NCI-H187 treated with DMSO at 0.1 percent for 48 hours (cell line): ENCODE results near the gene NPC1L1.

Source experiments
- DNase-seq: peaks from one replicate; lab custom pipeline; 2025; lab: John Stamatoyannopoulos, UW

Gene NPC1L1

GRCh38 chr7:44537442-44537841 lies 3.7 kb downstream of the NPC1L1 start:
- DNase-seq, result no peak

DNA sequence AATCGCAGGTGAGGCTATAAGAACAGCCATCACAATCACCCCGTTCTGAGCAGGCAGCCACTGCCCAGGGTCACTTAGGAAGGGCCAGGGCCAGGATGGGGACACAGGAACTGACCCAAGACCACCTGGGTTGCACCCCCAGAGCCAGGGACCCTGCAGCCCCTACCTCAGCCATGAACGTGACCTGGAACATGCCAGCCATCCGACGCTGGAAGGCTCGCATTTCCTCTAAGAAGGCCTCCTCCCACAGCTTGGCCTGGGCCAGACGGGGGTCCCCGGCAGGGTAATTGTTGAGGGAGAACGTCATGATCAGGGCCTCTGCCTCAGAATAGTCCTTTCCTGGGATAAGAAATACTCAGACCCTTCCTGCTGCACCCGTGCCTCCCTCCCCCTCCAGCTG lies 5.0 kb downstream of the NPC1L1 start:
- no peak for DNase-seq

GRCh38 chr7:44535348-44536064 lies 5.6 kb downstream of the NPC1L1 start:
- DNase-seq, result no peak

GRCh38 chr7:44534501-44534900 lies 6.6 kb downstream of the NPC1L1 start:
- DNase-seq, result no peak

GRCh38 chr7:44534087-44534486 lies 7.0 kb downstream of the NPC1L1 start:
- DNase-seq, result no peak

DNA sequence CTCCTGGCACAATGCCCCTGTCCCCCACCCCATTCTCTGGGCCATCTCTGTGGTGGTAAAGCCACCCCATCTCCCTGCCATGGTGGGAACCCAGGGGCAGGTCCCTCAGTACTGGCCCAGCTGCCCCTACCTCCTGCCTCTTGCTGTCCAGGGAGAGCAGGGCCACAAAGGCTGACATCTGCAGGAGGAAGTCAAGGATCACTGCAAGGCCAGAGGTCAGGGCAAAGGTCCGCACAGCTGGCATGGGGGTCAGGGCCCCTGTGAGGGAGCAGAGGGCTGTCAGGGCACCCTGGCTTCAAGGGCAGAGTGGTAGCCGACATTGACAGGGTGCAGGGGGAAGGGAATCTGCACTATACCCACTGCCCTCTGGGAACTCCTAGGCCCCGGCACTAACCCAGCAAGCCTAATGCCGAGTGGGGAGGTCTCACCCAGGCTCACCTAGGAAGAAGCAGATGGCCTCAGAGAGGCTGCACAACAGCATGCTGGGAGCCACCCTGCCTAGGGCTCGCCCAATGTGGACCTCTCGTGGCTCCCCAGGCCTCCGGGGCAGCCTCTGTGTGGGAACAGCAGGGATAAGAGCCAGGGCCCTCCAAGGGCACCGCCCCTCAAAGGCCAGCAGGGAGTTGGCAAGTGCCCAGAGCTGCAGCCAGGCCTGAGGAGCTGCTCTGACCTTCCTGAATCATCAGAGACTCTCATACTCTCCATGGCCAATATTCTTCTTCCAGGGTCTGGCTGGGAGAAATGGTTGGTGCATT lies 7.7 kb downstream of the NPC1L1 start:
- no peak for DNase-seq

DNA sequence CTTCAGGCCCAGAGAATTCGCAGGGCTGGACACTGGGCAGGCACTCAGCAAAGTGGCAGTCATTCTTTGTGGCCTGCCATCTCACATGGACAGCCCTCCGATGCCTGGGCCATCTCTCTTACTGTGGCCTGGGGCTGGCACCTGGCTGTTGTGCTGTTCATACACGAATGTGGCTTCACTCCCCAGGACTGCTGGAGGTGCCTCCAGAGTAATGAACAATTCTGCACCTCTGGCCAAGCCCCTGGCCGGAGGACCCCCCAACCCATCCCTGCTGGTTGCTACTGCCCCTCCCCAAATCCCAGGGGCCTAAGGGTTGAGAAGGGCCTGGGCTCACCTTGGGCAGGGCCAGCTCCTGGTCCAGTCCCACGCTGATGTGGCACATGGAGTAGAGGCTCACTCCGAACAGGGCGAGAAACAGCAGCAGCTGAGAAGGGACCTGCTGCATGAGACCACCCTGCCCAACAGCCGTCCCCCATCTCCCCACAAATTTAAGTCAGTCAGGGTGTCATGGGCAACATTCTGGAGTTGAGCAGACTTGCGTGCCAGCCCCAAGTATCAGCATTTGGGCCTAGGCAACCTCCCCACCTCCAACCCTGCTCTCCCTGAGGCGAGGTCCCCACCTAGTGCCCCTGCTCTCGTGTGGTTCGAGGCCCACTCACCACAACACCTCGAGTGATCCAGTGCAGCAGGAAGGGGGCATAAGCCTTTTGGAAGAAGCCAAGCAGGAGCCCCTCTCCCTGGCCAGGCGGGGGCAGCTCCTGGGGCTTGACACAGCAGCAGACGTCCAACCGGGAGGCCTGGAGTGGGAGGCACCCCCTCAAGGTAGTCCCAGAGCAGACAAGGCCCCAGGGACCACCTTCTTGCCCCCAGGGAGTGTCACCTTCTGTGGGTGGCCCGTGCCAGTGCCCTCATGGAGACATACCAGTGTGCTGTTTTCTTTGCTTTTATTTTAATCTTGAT lies 9.4 kb downstream of the NPC1L1 start:
- DNase-seq, result no peak

- no peak for DNase-seq
Observed at GRCh38 chr7:44530990-44531389, 10.1 kb downstream of the NPC1L1 start.

DNA sequence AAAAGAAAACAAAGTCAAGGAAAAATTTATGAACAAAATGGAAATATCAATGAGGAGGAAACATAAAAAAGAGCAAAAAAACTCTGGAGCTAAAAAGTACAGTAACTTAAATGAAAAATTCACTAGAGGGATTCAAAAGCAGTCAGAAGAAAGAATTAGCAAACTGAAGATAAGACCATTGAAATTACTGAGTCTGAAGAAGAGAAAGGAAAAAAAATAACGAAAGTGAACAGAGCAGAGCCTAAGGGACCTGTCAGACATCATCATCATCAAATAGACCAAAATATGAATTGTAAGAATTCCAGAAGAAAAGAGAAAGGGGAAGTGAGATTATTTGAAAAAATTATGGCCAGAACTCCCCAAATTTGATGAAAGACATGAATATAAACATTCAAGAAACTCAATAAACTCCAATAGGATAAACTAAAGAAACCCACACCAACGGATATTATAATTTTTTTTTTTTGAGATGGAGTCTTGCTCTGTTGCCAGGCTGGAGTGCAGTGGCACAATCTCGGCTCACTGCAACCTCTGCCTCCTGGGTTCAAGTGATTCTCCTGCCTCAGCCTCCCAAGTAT lies 16.2 kb downstream of the NPC1L1 start:
- DNase-seq, result no peak

GRCh38 chr7:44522315-44522714 lies 18.8 kb downstream of the NPC1L1 start:
- DNase-seq, result no peak

- DNase-seq, result no peak
Observed at GRCh38 chr7:44521347-44522095, 19.6 kb downstream of the NPC1L1 start.

GRCh38 chr7:44520574-44520973 lies 20.6 kb downstream of the NPC1L1 start:
- DNase-seq, result no peak

DNA sequence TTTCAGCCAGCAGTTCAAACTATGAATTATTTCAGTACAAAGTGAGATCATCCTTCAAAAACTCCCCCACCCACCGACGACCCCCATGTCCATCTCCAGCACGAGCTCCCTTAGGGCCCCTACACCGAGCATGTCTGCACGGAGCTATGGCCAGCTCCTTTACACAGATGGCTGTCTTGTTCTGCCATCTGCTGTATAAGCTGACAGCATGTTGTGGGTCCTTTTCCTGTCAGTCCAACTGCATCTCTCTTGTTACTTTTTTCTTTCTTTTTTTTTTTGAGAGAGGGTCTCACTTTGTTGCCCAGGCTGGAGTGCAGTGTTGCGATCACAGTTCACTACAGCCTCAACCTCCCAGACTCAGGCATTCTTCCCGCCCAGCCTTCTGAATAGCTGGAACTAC lies 21.6 kb downstream of the NPC1L1 start:
- no peak for DNase-seq

- DNase-seq, result no peak
Observed at GRCh38 chr7:44518761-44519160, 22.4 kb downstream of the NPC1L1 start.

- DNase-seq, result no peak
Observed at GRCh38 chr7:44517175-44517574, 24.0 kb downstream of the NPC1L1 start.

GRCh38 chr7:44515590-44516268 lies 25.4 kb downstream of the NPC1L1 start:
- DNase-seq, result no peak

GRCh38 chr7:44512736-44513135 lies 28.4 kb downstream of the NPC1L1 start:
- DNase-seq, result no peak

DNA sequence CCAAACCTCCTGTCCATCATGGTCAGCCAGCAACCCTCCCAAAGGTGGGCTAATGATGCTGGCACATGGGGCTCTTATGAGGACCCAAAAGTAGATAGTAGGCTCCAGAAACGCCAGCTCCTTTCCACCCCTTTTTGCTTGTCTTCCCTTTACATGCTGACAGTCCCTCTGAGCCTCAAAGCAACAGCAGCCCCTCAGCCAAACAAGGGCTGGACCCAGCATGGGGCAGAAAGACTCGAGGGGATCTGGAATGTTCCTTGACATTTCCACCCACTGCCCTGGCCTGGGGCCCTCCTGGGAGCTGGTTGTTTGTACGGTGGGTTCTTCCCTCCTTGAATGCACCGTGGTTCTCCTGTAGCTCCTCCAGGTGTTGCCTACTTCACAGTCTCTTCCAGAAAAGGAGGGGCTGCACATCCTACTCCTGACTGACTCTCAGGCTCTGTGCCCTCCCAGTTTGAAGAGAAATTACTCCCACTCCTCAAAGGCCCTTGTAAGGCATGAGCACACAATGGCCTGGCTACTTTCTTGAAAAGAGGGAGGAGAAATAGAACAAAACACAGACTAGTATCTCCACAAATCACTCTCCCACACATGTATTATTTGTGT lies 29.2 kb downstream of the NPC1L1 start:
- DNase-seq, result no peak

DNA sequence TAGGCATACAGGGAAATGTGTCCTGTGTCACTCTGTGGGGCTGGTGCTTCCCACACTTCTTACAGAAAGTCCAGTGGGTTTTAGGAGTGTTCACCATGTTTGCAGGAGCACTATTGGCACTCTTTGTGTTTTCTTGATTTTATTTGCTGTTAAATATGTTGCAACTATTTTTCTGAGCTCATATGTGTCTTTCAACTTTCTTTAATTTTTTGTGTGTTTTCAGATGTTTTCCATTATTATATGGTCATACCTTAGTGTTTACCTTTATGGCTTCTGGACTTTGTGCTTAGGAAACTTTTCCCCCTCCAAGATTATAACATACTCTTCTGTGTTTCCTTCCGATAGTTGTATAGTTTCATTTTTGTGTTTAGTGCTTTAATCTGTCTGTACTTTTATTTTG lies 29.9 kb downstream of the NPC1L1 start:
- DNase-seq, result no peak

DNA sequence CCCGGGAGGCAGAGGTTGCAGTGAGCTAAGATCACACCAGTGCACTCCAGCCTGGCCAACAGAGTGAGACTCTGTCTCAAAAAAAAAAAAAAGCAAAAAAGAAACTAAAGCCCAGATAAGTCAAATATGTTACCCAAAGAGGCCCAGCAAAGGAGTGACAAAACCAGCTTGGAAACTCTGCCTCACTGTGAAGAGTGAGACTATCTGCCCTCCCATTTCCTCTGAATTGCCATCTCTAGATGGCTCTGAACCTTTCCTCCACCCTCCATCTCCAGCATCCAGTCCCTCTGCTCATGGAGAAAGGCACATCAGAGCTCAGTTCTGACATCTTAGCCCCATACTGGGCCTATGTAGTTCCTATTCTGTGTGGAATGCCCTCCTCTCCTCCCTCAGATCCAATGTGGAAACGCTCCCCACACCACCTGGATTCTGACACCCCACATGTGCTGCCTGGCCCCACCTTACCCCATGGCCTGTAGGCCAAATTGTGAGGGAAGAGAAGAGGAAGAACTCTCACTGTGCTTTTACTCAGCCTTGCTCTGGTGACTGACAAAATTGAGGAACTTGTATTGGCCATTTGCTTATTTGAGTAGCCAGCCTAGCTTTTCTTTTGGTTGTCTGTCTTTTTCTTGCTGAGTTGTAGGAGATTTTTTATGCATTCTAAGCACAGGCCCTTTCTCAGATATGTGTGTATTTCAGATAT lies 32.7 kb downstream of the NPC1L1 start:
- no peak for DNase-seq
